Spleen (tissue), 11 donors: ENCODE data around the gene UQCRC2. TPM values are rescaled to one million over a fixed set of nuclear protein-coding genes. Genes with fewer than 3 reads are reported as not detected.
"Not testable (repeated sequence)": the region's sequence is repeated elsewhere in the genome, so short reads cannot be mapped to it uniquely, and the experiment has no call there.

Source experiments
- DNase-seq: peaks from one replicate; pipeline ENCODE4 v3.0.0-alpha.2; 2020
- H3K27ac ChIP-seq, 8 donors: fragments of 200-600 bp; sonication (generic) in 7 of 8; 1 replicate in 4 of 8; 2 replicates in 4 of 8; pipeline versions ENCODE4 v1.5.0 to v1.8.0; 2016 to 2021; ENCODE audit warnings: inconsistent platforms in 4 of 8, mild to moderate bottlenecking in 4 of 8, moderate library complexity in 1 of 8
- H3K27me3 ChIP-seq, 7 donors: fragments of 200-600 bp; sonication (generic) in 6 of 7; replicated peaks in 1 of 7; 1 replicate in 4 of 7; 2 replicates in 3 of 7; pipeline versions ENCODE4 v1.5.0 to v1.8.0; 2016 to 2021; ENCODE audit warnings: inconsistent platforms in 3 of 7, mild to moderate bottlenecking in 1 of 7
- H3K36me3 ChIP-seq, 6 donors: fragments of 200-600 bp; sonication (generic) in 5 of 6; 1 replicate in 4 of 6; 2 replicates in 2 of 6; pipeline versions ENCODE4 v1.5.0 to v1.8.0; 2016 to 2021; ENCODE audit warnings: inconsistent platforms in 2 of 6
- H3K4me1 ChIP-seq, 6 donors: fragments of 200-600 bp; sonication (generic) in 5 of 6; 1 replicate in 3 of 6; 2 replicates in 3 of 6; pipeline versions ENCODE4 v1.5.0 to v1.8.0; 2016 to 2021; ENCODE audit warnings: inconsistent platforms in 3 of 6
- H3K4me3 ChIP-seq, 8 donors: fragments of 200-600 bp; sonication (generic) in 7 of 8; 1 replicate in 4 of 8; 2 replicates in 4 of 8; pipeline versions ENCODE4 v1.5.0 to v1.8.0; 2016 to 2021; ENCODE audit warnings: inconsistent platforms in 4 of 8, mild to moderate bottlenecking in 4 of 8, moderate library complexity in 2 of 8
- H3K9me3 ChIP-seq, 8 donors: fragments of 200-600 bp; sonication (generic) in 7 of 8; 1 replicate in 4 of 8; 2 replicates in 4 of 8; pipeline versions ENCODE4 v1.5.0 to v1.8.0; 2016 to 2021; ENCODE audit warnings: inconsistent platforms in 4 of 8
- CTCF ChIP-seq, 11 experiments: fragments of 200-600 bp in 7 of 11; fragments of 450-650 bp in 4 of 11; sonication (generic) in 4 of 11; IDR thresholded peaks in 8 of 11; conservative IDR thresholded peaks in 3 of 11; 1 replicate in 7 of 11; 2 replicates in 4 of 11; pipeline versions ENCODE4 v1.4.0 to v1.8.0; 2016 to 2021; ENCODE audit warnings: antibody characterized with exemption in 11 of 11, inconsistent platforms in 4 of 11, mild to moderate bottlenecking in 1 of 11
- POLR2A ChIP-seq, 3 donors: fragments of 450-650 bp; IDR thresholded peaks; one replicate each; pipeline ENCODE4 v1.5.1; 2017; ENCODE audit warnings: antibody characterized with exemption in 3 of 3, mild to moderate bottlenecking in 1 of 3
- POLR2AphosphoS5 ChIP-seq, 3 donors: sonication (generic); formaldehyde crosslinking; IDR thresholded peaks; one replicate each; pipeline ENCODE4 v1.5.1; 2017; ENCODE audit warnings: antibody characterized with exemption in 3 of 3
- WGBS, 5 donors: extraction: QIAGEN DNeasy Blood & Tissue Kit in 3 of 5; methylation state at CpG; one replicate each; pipeline versions ENCODE4 v1.1.5 to v1.1.7; 2013 to 2018; 5-methylcytosine and 5-hydroxymethylcytosine counted together
- intact Hi-C: fragments of 100-400 bp; cut with DNase I; formaldehyde crosslinking; loops from one replicate; pipeline ENCODE4 v1.15.0; 2023; ENCODE audit warnings: low total_unique reads
- polyA plus RNA-seq, 3 donors: library from polyadenylated mRNA; stranded (reverse); fragments of 200-250 nt; gene quantifications; one replicate each; pipeline ENCODE4 v1.2.1, GENCODE V29; 2013
- total RNA-seq, 7 donors: library from RNA; depleted of rRNA in 3 of 7; stranded (reverse); fragments of >200 nt in 3 of 7; fragmentation: NEBNext Ultra II Directional in 4 of 7; extraction: Animal tissue kit (Norgen Biotek cat#: 25700) in 4 of 7; gene quantifications; one replicate each; pipeline versions ENCODE4 v1.1.0 to v1.2.1, GENCODE V29; 2016 to 2021
- donor health status: healthy with polysubstance abuse.
- donor health status: DM: no; HTN: no; CAD: no; lungs with moderate emphysema.
- donor health status: DM: no; HTN: no; CAD: no.
- donor health status: Bipolar disorder and iron deficiency.
- donor health status: healthy.
- donor health status: DM: no; HTN: no; CAD: no.
- donor health status: DM: yes; HTN: yes; CAD: no.

UQCRC2 gene
- total and polyA plus RNA-seq, 10 donors: 75.1 to 172 (median 139) TPM

DNA sequence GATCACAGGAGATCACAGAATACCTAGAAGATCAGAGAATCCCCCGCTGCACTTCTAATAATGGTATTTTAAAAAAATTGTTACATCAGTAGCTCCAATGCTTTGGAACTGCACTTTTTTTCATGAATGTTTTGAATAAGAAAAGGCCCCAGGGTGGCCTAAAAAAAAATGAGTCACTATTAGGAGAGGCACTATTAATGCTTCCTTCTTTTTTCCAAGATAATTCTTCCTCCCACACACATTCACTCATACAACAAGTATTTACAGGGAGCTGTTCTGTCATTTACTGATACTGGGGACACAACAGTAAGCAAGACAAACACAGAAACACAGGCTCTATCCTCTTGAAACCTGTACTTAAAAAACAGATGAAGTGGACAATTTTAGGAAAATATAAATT, 48.4 kb downstream of the UQCRC2 start:
- Histone ChIP-seq H3K27me3 (no peaks in the 10 kb centered on the region), H3K36me3 (no peaks in the 10 kb centered on the region), H3K9me3 (no peaks in the 10 kb centered on the region), H3K4me1 (peaks cover under 1 to 33% (median 11%) of the 10 kb centered on the region in 6 donors), H3K27ac (no peak overlapping the region), H3K4me3 (no peak overlapping the region)
- no peak for DNase-seq
- no peak for TF ChIP-seq CTCF (IDR thresholded peaks at IDR 0.05 in 8 of 11, conservative IDR thresholded peaks at IDR 0.05 in 3 of 11)
- no peak for TF ChIP-seq POLR2A (IDR thresholded peaks at IDR 0.05)
- no peak for TF ChIP-seq POLR2AphosphoS5 (IDR thresholded peaks at IDR 0.05)
- intact Hi-C loops: loop anchor here (5.0 kb wide), 3 partner anchors 76 to 301 kb away; no protein-coding TSS in a partner anchor
- WGBS, 5 donors: 45 to 93% (median 86%) methylated on average over 1 of the region's 1 CpG

GRCh38 chr16:22002047-22002446, 48.9 kb downstream of the UQCRC2 start:
- not testable (repeated sequence) for DNase-seq, H3K4me3 ChIP-seq, H3K27me3 ChIP-seq, H3K9me3 ChIP-seq, H3K27ac ChIP-seq, H3K36me3 ChIP-seq
- intact Hi-C loops: loop anchor here (5.0 kb wide), 3 partner anchors 75 to 300 kb away; no protein-coding TSS in a partner anchor
- H3K4me1 ChIP-seq: peaks cover 5 to 38% (median 16%) of the 10 kb centered on the region in 6 donors
- 74 to 93% (median 85%) methylated on average over 1 of the region's 1 CpG for WGBS, 5 donors

GRCh38 chr16:22003195-22003594, 50.0 kb downstream of the UQCRC2 start:
- H3K9me3 ChIP-seq: no peaks in the 10 kb centered on the region
- no peak overlapping the region for H3K27ac ChIP-seq
- no peak for DNase-seq
- 80 to 93% (median 82%) methylated on average over 4 of the region's 4 CpGs for WGBS, 5 donors
- no peaks in the 10 kb centered on the region for H3K27me3 ChIP-seq
- no peak overlapping the region for H3K4me3 ChIP-seq
- H3K4me1 ChIP-seq: peaks cover 7 to 33% (median 19%) of the 10 kb centered on the region in 6 donors
- no peaks in the 10 kb centered on the region for H3K36me3 ChIP-seq
- TF ChIP-seq POLR2AphosphoS5 (IDR thresholded peaks at IDR 0.05): no peak
- no peak for TF ChIP-seq POLR2A (IDR thresholded peaks at IDR 0.05)
- TF ChIP-seq CTCF (IDR thresholded peaks at IDR 0.05 in 8 of 11, conservative IDR thresholded peaks at IDR 0.05 in 3 of 11): no peak
- intact Hi-C loops: loop anchor here (5.0 kb wide), 3 partner anchors 74 to 299 kb away; no protein-coding TSS in a partner anchor

- WGBS, 5 donors: 73 to 79% (median 79%) methylated on average over 3 of the region's 3 CpGs
- Histone ChIP-seq H3K4me1 (peaks cover 14 to 44% (median 28%) of the 10 kb centered on the region in 6 donors), H3K9me3 (no peaks in the 10 kb centered on the region), H3K36me3 (no peaks in the 10 kb centered on the region), H3K27ac (no peak overlapping the region), H3K27me3 (no peaks in the 10 kb centered on the region), H3K4me3 (no peak overlapping the region)
- no peak for TF ChIP-seq POLR2AphosphoS5 (IDR thresholded peaks at IDR 0.05)
- TF ChIP-seq POLR2A (IDR thresholded peaks at IDR 0.05): no peak
- TF ChIP-seq CTCF (IDR thresholded peaks at IDR 0.05 in 8 of 11, conservative IDR thresholded peaks at IDR 0.05 in 3 of 11): no peak
- intact Hi-C loops: loop anchor here (5.0 kb wide), 3 partner anchors 73 to 298 kb away; no protein-coding TSS in a partner anchor
- DNase-seq: no peak
Observed at GRCh38 chr16:22004341-22004740, 51.2 kb downstream of the UQCRC2 start.

GRCh38 chr16:22005746-22006145, 52.6 kb downstream of the UQCRC2 start:
- no peak overlapping the region for H3K4me3 ChIP-seq
- intact Hi-C loops: no loop called here
- H3K9me3 ChIP-seq: no peaks in the 10 kb centered on the region
- TF ChIP-seq POLR2A (IDR thresholded peaks at IDR 0.05) (no peak), CTCF (IDR thresholded peaks at IDR 0.05 in 8 of 11, conservative IDR thresholded peaks at IDR 0.05 in 3 of 11) (no peak), POLR2AphosphoS5 (IDR thresholded peaks at IDR 0.05) (no peak)
- H3K27me3 ChIP-seq: no peaks in the 10 kb centered on the region
- no peak for DNase-seq
- H3K4me1 ChIP-seq: peaks cover 17 to 53% (median 35%) of the 10 kb centered on the region in 6 donors
- 84 to 97% (median 91%) methylated on average over 1 of the region's 1 CpG for WGBS, 5 donors
- H3K27ac ChIP-seq: no peak overlapping the region
- H3K36me3 ChIP-seq: no peaks in the 10 kb centered on the region
